HepG2 (cell line): ENCODE results near the gene TADA3.

ENCODE experiments used
- CREM ChIP-seq, 2 experiments: sonication (generic) in 1 of 2; formaldehyde crosslinking in 1 of 2; IDR thresholded peaks; 2 replicates each; pipeline versions ENCODE4 v1.4.0 to v1.6.1; 2016 to 2020; ENCODE audit warnings: antibody characterized with exemption in 1 of 2, mild to moderate bottlenecking in 1 of 2, missing genetic modification reagents in 1 of 2
- YEATS2 ChIP-seq: sonication (generic); formaldehyde crosslinking; IDR thresholded peaks from 2 replicates; pipeline ENCODE4 v1.4.0; 2020; ENCODE audit warnings: missing genetic modification reagents, borderline replicate concordance
- ZFP36L2 ChIP-seq: sonication (generic); formaldehyde crosslinking; IDR thresholded peaks from 2 replicates; pipeline ENCODE4 v1.4.0; 2020; ENCODE audit warnings: missing genetic modification reagents
- ZHX2 ChIP-seq, 2 experiments: sonication (generic) in 1 of 2; formaldehyde crosslinking in 1 of 2; IDR thresholded peaks; 2 replicates each; pipeline versions ENCODE4 v1.6.1 to v1.9.0; 2014 to 2022; ENCODE audit warnings: antibody characterized with exemption in 1 of 2, borderline replicate concordance in 1 of 2, inconsistent platforms in 1 of 2, low read depth in 1 of 2, missing genetic modification reagents in 1 of 2
- ZNF207 ChIP-seq: fragments of 450-650 bp; IDR thresholded peaks from 2 replicates; pipeline ENCODE4 v1.6.1; 2016; ENCODE audit warnings: antibody characterized with exemption, borderline replicate concordance
- ZZZ3 ChIP-seq: sonication (generic); formaldehyde crosslinking; IDR thresholded peaks from 2 replicates; pipeline ENCODE4 v1.4.0; 2020; ENCODE audit warnings: missing genetic modification reagents, mild to moderate bottlenecking, borderline replicate concordance
- TF ChIP-seq, protein P1 (sequence below): sonication (generic); formaldehyde crosslinking; conservative IDR thresholded peaks from 2 replicates; pipeline ENCODE4 v1.4.0; 2020; ENCODE audit warnings: missing genetic modification reagents
- TF ChIP-seq, protein P2 (sequence below): sonication (generic); formaldehyde crosslinking; conservative IDR thresholded peaks from 2 replicates; pipeline ENCODE4 v1.8.1; 2023; ENCODE audit warnings: missing genetic modification reagents

- no peak for TF ChIP-seq ZFP36L2
- TF ChIP-seq, protein P1, sequence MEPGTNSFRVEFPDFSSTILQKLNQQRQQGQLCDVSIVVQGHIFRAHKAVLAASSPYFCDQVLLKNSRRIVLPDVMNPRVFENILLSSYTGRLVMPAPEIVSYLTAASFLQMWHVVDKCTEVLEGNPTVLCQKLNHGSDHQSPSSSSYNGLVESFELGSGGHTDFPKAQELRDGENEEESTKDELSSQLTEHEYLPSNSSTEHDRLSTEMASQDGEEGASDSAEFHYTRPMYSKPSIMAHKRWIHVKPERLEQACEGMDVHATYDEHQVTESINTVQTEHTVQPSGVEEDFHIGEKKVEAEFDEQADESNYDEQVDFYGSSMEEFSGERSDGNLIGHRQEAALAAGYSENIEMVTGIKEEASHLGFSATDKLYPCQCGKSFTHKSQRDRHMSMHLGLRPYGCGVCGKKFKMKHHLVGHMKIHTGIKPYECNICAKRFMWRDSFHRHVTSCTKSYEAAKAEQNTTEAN (CRISPR knock-in tag), result no peak
- TF ChIP-seq ZNF207, result no peak
- TF ChIP-seq YEATS2 (CRISPR knock-in tag), result no peak
- TF ChIP-seq, protein P2, sequence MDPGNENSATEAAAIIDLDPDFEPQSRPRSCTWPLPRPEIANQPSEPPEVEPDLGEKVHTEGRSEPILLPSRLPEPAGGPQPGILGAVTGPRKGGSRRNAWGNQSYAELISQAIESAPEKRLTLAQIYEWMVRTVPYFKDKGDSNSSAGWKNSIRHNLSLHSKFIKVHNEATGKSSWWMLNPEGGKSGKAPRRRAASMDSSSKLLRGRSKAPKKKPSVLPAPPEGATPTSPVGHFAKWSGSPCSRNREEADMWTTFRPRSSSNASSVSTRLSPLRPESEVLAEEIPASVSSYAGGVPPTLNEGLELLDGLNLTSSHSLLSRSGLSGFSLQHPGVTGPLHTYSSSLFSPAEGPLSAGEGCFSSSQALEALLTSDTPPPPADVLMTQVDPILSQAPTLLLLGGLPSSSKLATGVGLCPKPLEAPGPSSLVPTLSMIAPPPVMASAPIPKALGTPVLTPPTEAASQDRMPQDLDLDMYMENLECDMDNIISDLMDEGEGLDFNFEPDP, result no peak
- TF ChIP-seq CREM (IDR thresholded peaks at IDR 0.05), result no peak
- no peak for TF ChIP-seq CREM (CRISPR knock-in tag; IDR thresholded peaks at IDR 0.05)
- TF ChIP-seq ZHX2 (IDR thresholded peaks at IDR 0.05; ENCODE audit: low read depth), result no peak
- TF ChIP-seq ZHX2 (CRISPR knock-in tag; IDR thresholded peaks at IDR 0.05; ENCODE audit: borderline replicate concordance), result no peak
- TF ChIP-seq ZZZ3 (CRISPR knock-in tag), result no peak
Observed at GRCh38 chr3:9794400-9794799, 2.1 kb upstream of the TADA3 start.
